CD14-positive monocyte (primary cell): ENCODE measurements around the gene UST. TPM values are rescaled to one million over a fixed set of nuclear protein-coding genes. Genes with fewer than 3 reads are reported as not detected.

Experiments
- DNase-seq, 3 donors: peaks; one replicate each; pipeline ENCODE4 v3.0.0-alpha.2; 2011 to 2022
- H2AFZ ChIP-seq: 2 replicates; pipeline ENCODE4 v1.6.0; 2012; ENCODE audit warnings: mild to moderate bottlenecking, low read depth, low read length, inconsistent platforms; ENCODE audit not compliant: insufficient read depth, poor library complexity, severe bottlenecking
- H3K27ac ChIP-seq, 2 donors: 1 replicate in 1 of 2; 2 replicates in 1 of 2; pipeline ENCODE4 v1.5.1; 2012 to 2013; ENCODE audit warnings: low read length in 2 of 2, control low read depth in 1 of 2, inconsistent platforms in 1 of 2, low read depth in 1 of 2, mild to moderate bottlenecking in 1 of 2
- H3K27me3 ChIP-seq, 2 donors: one replicate each; pipeline versions ENCODE4 v1.6.0 to v1.6.1; 2011 to 2013; ENCODE audit warnings: low read length in 2 of 2; ENCODE audit not compliant: control insufficient read depth in 2 of 2, insufficient read depth in 2 of 2
- H3K36me3 ChIP-seq, 2 donors: replicated peaks in 1 of 2; 1 replicate in 1 of 2; 2 replicates in 1 of 2; pipeline versions ENCODE4 v1.5.1 to v1.6.1; 2012 to 2013; ENCODE audit warnings: low read length in 2 of 2, control low read depth in 1 of 2, inconsistent platforms in 1 of 2, mild to moderate bottlenecking in 1 of 2; ENCODE audit not compliant: insufficient read depth in 2 of 2, control insufficient read depth in 1 of 2
- H3K4me1 ChIP-seq, 2 donors: 1 replicate in 1 of 2; 2 replicates in 1 of 2; pipeline versions ENCODE4 v1.5.1 to v1.6.1; 2012 to 2013; ENCODE audit warnings: low read length in 2 of 2, control low read depth in 1 of 2, inconsistent platforms in 1 of 2, mild to moderate bottlenecking in 1 of 2, moderate library complexity in 1 of 2; ENCODE audit not compliant: insufficient read depth in 2 of 2, control insufficient read depth in 1 of 2
- H3K4me2 ChIP-seq: replicated peaks from 2 replicates; pipeline ENCODE3; 2012; ENCODE audit warnings: low read length, moderate library complexity, mild to moderate bottlenecking; ENCODE audit not compliant: poor library complexity, severe bottlenecking; ENCODE audit errors: extremely low read depth
- H3K4me3 ChIP-seq, 3 experiments: fragments of 200-600 bp in 1 of 3; sonication (generic) in 1 of 3; replicated peaks in 1 of 3; 1 replicate in 2 of 3; 2 replicates in 1 of 3; pipeline ENCODE4 v1.5.1; 2011 to 2013; ENCODE audit warnings: low read length in 3 of 3, mild to moderate bottlenecking in 3 of 3, control low read depth in 2 of 3, low read depth in 2 of 3, inconsistent platforms in 1 of 3, moderate library complexity in 1 of 3
- H3K79me2 ChIP-seq: 2 replicates; pipeline ENCODE4 v1.6.0; 2012; ENCODE audit warnings: mild to moderate bottlenecking, control low read depth, inconsistent platforms, low read length, moderate library complexity; ENCODE audit not compliant: insufficient read depth
- H3K9ac ChIP-seq: 2 replicates; pipeline ENCODE4 v1.6.0; 2017; ENCODE audit warnings: low read length, mild to moderate bottlenecking; ENCODE audit not compliant: insufficient read depth, poor library complexity, severe bottlenecking
- H3K9me3 ChIP-seq, 2 donors: replicated peaks in 1 of 2; 1 replicate in 1 of 2; 2 replicates in 1 of 2; pipeline versions ENCODE4 v1.5.1 to v1.6.1; 2012 to 2013; ENCODE audit warnings: low read length in 2 of 2, control low read depth in 1 of 2; ENCODE audit not compliant: control insufficient read depth in 1 of 2, insufficient read depth in 1 of 2
- H4K20me1 ChIP-seq: 2 replicates; pipeline ENCODE4 v1.6.0; 2012; ENCODE audit warnings: mild to moderate bottlenecking, low read length, control low read depth, moderate library complexity; ENCODE audit not compliant: insufficient read depth
- H3K27ac Mint-ChIP-seq, 7 donors: one replicate each; pipeline ENCODE4 v1.8.0; 2020; ENCODE audit warnings: mild to moderate bottlenecking in 7 of 7, mixed read lengths in 7 of 7, moderate library complexity in 6 of 7, inconsistent platforms in 2 of 7
- H3K27me3 Mint-ChIP-seq, 3 donors: one replicate each; pipeline ENCODE4 v1.8.0; 2021 to 2022; ENCODE audit warnings: low read depth in 3 of 3, mild to moderate bottlenecking in 3 of 3, mixed read lengths in 3 of 3, moderate library complexity in 3 of 3, inconsistent platforms in 1 of 3
- H3K36me3 Mint-ChIP-seq, 2 donors: one replicate each; pipeline ENCODE4 v1.8.0; 2020; ENCODE audit warnings: mixed read lengths in 2 of 2, inconsistent platforms in 1 of 2, mild to moderate bottlenecking in 1 of 2
- H3K4me1 Mint-ChIP-seq: one replicate; pipeline ENCODE4 v1.8.0; 2020; ENCODE audit warnings: mild to moderate bottlenecking, mixed read lengths
- H3K4me3 Mint-ChIP-seq, 2 donors: one replicate each; pipeline ENCODE4 v1.8.0; 2020; ENCODE audit warnings: mild to moderate bottlenecking in 2 of 2, mixed read lengths in 2 of 2, moderate library complexity in 1 of 2
- H3K9me3 Mint-ChIP-seq, 7 donors: one replicate each; pipeline ENCODE4 v1.8.0; 2020 to 2022; ENCODE audit warnings: mixed read lengths in 7 of 7, mild to moderate bottlenecking in 6 of 7, moderate library complexity in 6 of 7, inconsistent platforms in 2 of 7
- CTCF ChIP-seq: fragments of 200-600 bp; IDR thresholded peaks from one replicate; pipeline ENCODE4 v1.8.0; 2022; ENCODE audit warnings: antibody characterized with exemption, mild to moderate bottlenecking
- WGBS: methylation state at CpG from one replicate; pipeline ENCODE4 v1.1.5; 2013; ENCODE audit warnings: missing lambda C conversion rate; ENCODE audit not compliant: insufficient coverage; 5-methylcytosine and 5-hydroxymethylcytosine counted together
- intact Hi-C, 2 donors: fragments of 100-400 bp; cut with micrococcal nuclease; formaldehyde crosslinking; loops; one replicate each; pipeline versions ENCODE4 v1.15.0 to v1.15.1; 2023
- polyA plus RNA-seq, 3 donors: library from polyadenylated mRNA; depleted of rRNA in 1 of 3; unstranded in 2 of 3; stranded (reverse) in 1 of 3; fragments of 300-500 nt in 2 of 3; fragments of >200 nt in 1 of 3; fragmentation: Illumina TruSeq in 2 of 3; gene quantifications; 1 replicate in 2 of 3; 2 replicates in 1 of 3; pipeline ENCODE4 v1.2.3, GENCODE V29; 2012 to 2021

UST gene
- polyA plus RNA-seq, 3 donors, result 0.33 to 0.53 (median 0.48) TPM

GRCh38 chr6:149008741-149009140 is 261.9 kb downstream of the UST start:
- intact Hi-C loops, result no loop called here
- Histone ChIP-seq H2AFZ (no peak overlapping the region), H3K4me3 (no peak overlapping the region), H3K36me3 (no peaks in the 10 kb centered on the region), H3K4me1 (no peaks in the 10 kb centered on the region), H3K27me3 (no peaks in the 10 kb centered on the region), H3K27ac (no peak overlapping the region), H4K20me1 (no peaks in the 10 kb centered on the region), H3K4me2 (no peak overlapping the region), H3K9me3 (no peaks in the 10 kb centered on the region), H3K79me2 (no peaks in the 10 kb centered on the region), H3K9ac (no peak overlapping the region)
- DNase-seq, result no peak
- H3K4me1 Mint-ChIP-seq, result no peaks in the 10 kb centered on the region
- H3K36me3 Mint-ChIP-seq, result no peaks in the 10 kb centered on the region
- no peak overlapping the region for H3K4me3 Mint-ChIP-seq
- TF ChIP-seq CTCF, result no peak
- H3K9me3 Mint-ChIP-seq, result peaks cover 0 to 6% (median 2%) of the 10 kb centered on the region in 7 donors
- 100% methylated on average over 1 of the region's 2 CpGs for WGBS
- no peak overlapping the region for H3K27ac Mint-ChIP-seq
- peaks cover 0 to 2% (median 0%) of the 10 kb centered on the region in 3 donors for H3K27me3 Mint-ChIP-seq

GRCh38 chr6:149012040-149012545 is 265.3 kb downstream of the UST start:
- no peaks in the 10 kb centered on the region for H3K36me3 ChIP-seq
- WGBS, result 100% methylated on average over 1 of the region's 6 CpGs
- H4K20me1 ChIP-seq, result no peaks in the 10 kb centered on the region
- H3K79me2 ChIP-seq, result no peaks in the 10 kb centered on the region
- no peak overlapping the region for H3K4me2 ChIP-seq
- Mint-ChIP-seq H3K4me3 (no peak overlapping the region), H3K4me1 (peaks cover 16% of the 10 kb centered on the region), H3K9me3 (peaks cover 0 to 3% (median 0%) of the 10 kb centered on the region in 7 donors), H3K27ac (no peak overlapping the region), H3K27me3 (peaks cover 0 to 2% (median 0%) of the 10 kb centered on the region in 3 donors), H3K36me3 (no peaks in the 10 kb centered on the region)
- H2AFZ ChIP-seq, result no peak overlapping the region
- no peak overlapping the region for H3K4me3 ChIP-seq
- H3K9ac ChIP-seq, result no peak overlapping the region
- TF ChIP-seq CTCF, result no peak
- intact Hi-C loops, result no loop called here
- H3K27me3 ChIP-seq, result no peaks in the 10 kb centered on the region
- peaks cover 6 to 9% of the 10 kb centered on the region in 2 donors for H3K4me1 ChIP-seq
- H3K9me3 ChIP-seq, result no peaks in the 10 kb centered on the region
- no peak for DNase-seq
- H3K27ac ChIP-seq, result no peak overlapping the region
